ENCODE results near the gene IFT122. TPM values are rescaled to one million over a fixed set of nuclear protein-coding genes. Genes with fewer than 3 reads are reported as not detected.
A peak's percentile ranks its signal among the peaks of the same experiment; 100 is the strongest.

IFT122 gene
- total and polyA plus RNA-seq, 9 donors = 21.6 to 41.2 (median 28.7) TPM

DNA sequence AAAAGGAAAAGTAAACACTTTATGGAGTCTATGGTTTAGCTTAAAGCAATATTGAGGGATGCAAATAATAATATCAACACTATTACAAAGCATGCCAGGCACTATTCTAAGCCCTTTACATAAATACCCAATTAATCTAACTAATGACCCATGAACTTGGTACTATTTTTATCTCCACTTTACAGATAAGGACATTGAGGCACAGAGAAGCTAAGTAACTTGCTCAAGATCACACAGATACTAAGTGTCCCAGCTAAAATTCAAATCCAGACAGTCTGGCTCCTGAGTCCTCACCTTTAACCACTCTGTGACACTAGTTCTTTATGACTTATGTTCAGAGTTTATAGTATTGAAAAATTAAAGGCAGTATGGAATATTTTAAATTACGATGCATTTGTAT, 5.9 kb upstream of the IFT122 start:
- H3K27ac ChIP-seq (ENCODE audit: low read length) = no peak overlapping the region
- H3K9me3 ChIP-seq (replicated peaks; ENCODE audit: control insufficient read depth, low read depth, low read length) = no peaks in the 10 kb centered on the region
- H3K4me3 ChIP-seq (ENCODE audit: low read length) = no peak overlapping the region
- no peaks in the 10 kb centered on the region for H3K27me3 ChIP-seq (ENCODE audit: control insufficient read depth, insufficient read depth, low read length)
- DNase-seq = no peak
- WGBS (ENCODE audit: insufficient coverage) = no CpG with 5 or more reads among the region's 1 CpG
- peaks cover 4% of the 10 kb centered on the region for H3K4me1 ChIP-seq (ENCODE audit: control insufficient read depth, insufficient read depth, low read length)
- H3K36me3 ChIP-seq (ENCODE audit: control insufficient read depth, insufficient read depth, low read length) = peaks cover 38% of the 10 kb centered on the region

DNA sequence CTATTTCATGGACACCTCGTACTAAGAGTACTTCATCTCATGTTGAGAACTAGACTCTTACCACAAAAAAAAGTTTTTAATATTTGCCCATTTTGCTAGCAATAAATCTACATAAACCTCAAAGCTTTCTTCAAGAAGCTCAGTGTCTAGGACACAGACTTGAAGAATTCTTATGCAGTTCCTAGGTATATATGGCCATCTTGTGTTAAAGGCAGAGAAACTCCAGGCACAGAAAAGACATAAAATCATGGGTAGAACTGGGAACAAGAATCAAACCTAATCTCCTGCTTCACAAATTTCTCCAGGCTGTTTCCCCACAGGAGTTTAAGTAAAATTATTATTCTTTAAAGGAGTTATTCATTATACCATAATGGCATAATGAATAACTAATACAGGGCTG, 4.7 kb upstream of the IFT122 start:
- no peaks in the 10 kb centered on the region for H3K27me3 ChIP-seq (ENCODE audit: control insufficient read depth, insufficient read depth, low read length)
- 60% methylated on average over 1 of the region's 1 CpG for WGBS (ENCODE audit: insufficient coverage)
- peaks cover 4% of the 10 kb centered on the region for H3K4me1 ChIP-seq (ENCODE audit: control insufficient read depth, insufficient read depth, low read length)
- H3K27ac ChIP-seq (ENCODE audit: low read length) = no peak overlapping the region
- DNase-seq = no peak
- H3K4me3 ChIP-seq (ENCODE audit: low read length) = no peak overlapping the region
- no peaks in the 10 kb centered on the region for H3K9me3 ChIP-seq (replicated peaks; ENCODE audit: control insufficient read depth, low read depth, low read length)
- H3K36me3 ChIP-seq (ENCODE audit: control insufficient read depth, insufficient read depth, low read length) = peaks cover 31% of the 10 kb centered on the region

DNA sequence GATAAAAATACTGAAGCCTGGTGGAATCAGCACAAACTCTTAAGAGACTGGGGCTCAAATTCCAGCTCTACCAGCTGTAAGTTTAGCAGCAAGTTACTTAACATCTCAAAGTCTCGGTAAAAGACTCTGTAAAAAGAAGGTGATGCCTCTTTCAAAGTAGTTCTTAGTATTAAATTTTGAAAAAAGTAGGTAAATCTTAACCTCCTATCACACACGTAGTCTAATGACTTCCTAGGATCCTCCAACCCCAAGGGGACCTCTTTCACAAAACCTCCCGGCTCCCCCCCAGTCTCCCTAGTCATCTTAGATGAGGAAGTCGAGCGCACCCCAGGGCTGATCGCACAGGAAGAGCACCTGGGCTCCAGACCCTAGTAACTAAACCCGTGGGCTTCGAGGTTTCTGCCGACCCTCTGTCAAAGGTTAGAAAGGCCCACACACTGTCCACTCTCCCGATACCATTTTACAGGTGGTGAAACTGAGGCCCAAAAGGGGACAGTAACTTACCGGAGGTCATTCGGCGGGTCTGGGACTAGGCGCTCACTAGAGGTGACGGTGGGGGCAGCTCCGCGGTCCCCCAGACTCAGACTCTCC, 703 bp upstream of the IFT122 start:
- peak overlapping the region; percentile 92 for H3K27ac ChIP-seq (ENCODE audit: low read length)
- H3K9me3 ChIP-seq (replicated peaks; ENCODE audit: control insufficient read depth, low read depth, low read length) = no peaks in the 10 kb centered on the region
- no peaks in the 10 kb centered on the region for H3K27me3 ChIP-seq (ENCODE audit: control insufficient read depth, insufficient read depth, low read length)
- H3K4me1 ChIP-seq (ENCODE audit: control insufficient read depth, insufficient read depth, low read length) = peaks cover 24% of the 10 kb centered on the region
- peak overlapping the region; percentile 91 for H3K4me3 ChIP-seq (ENCODE audit: low read length)
- WGBS (ENCODE audit: insufficient coverage) = 0% methylated on average over 15 of the region's 17 CpGs
- peaks cover 13% of the 10 kb centered on the region for H3K36me3 ChIP-seq (ENCODE audit: control insufficient read depth, insufficient read depth, low read length)
- peak; percentile 54 for DNase-seq

DNA sequence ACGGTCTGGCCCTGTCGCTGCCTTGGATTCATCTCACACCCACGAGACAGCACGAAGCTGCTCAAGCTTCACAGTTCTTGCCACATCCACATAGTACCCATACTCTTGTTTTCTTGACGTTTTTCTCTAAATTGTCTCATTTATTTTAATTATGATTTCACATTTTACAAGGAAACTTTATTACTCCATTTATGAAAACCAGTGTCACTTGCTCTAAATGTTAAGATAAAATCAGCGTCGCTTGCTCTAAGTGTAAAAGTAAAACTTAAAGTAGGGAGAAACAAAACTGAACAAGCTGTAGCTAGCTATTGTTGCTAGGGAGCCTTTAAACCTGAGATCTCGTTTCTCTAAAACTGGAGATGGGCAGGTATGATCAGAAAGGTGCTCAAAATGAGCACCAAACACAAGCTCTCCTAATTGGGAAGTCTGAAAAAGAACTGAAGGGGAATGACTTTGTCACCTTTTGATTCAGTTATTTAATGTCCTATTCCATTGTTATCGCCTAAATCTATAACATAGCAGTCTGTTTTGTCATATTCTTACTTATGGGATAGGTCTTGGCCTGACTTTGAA, 680 bp downstream of the IFT122 start:
- peaks cover 24% of the 10 kb centered on the region for H3K4me1 ChIP-seq (ENCODE audit: control insufficient read depth, insufficient read depth, low read length)
- peaks cover 13% of the 10 kb centered on the region for H3K36me3 ChIP-seq (ENCODE audit: control insufficient read depth, insufficient read depth, low read length)
- peak overlapping the region; percentile 91 for H3K4me3 ChIP-seq (ENCODE audit: low read length)
- DNase-seq = no peak
- no peaks in the 10 kb centered on the region for H3K27me3 ChIP-seq (ENCODE audit: control insufficient read depth, insufficient read depth, low read length)
- H3K27ac ChIP-seq (ENCODE audit: low read length) = peak overlapping the region; percentile 92
- 0% methylated on average over 4 of the region's 9 CpGs for WGBS (ENCODE audit: insufficient coverage)
- no peaks in the 10 kb centered on the region for H3K9me3 ChIP-seq (replicated peaks; ENCODE audit: control insufficient read depth, low read depth, low read length)

DNA sequence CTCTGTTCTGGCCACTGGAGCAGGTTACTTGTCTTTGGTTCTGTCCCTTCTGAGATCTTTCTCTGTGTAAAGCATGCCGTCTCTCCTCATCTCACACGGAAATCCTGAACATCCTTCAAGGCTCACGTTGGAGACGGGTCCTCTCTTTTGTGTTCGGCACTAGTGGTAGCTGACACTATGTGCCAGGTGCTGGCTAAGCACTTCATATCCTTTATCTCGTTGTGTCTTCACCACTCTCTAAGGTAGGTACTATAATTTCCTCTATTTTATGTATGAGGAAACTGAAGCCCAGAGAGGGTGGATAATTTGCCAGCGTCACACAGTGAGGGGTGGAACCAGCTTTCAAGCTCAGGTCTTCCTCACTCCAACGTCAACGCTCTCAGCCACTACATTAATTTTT, 1.2 kb downstream of the IFT122 start:
- Histone ChIP-seq H3K27me3 (ENCODE audit: control insufficient read depth, insufficient read depth, low read length) (no peaks in the 10 kb centered on the region), H3K36me3 (ENCODE audit: control insufficient read depth, insufficient read depth, low read length) (peaks cover 10% of the 10 kb centered on the region), H3K4me3 (ENCODE audit: low read length) (no peak overlapping the region), H3K9me3 (replicated peaks; ENCODE audit: control insufficient read depth, low read depth, low read length) (no peaks in the 10 kb centered on the region), H3K27ac (ENCODE audit: low read length) (peak overlapping the region; percentile 92), H3K4me1 (ENCODE audit: control insufficient read depth, insufficient read depth, low read length) (peaks cover 24% of the 10 kb centered on the region)
- no peak for DNase-seq
- WGBS (ENCODE audit: insufficient coverage) = 29% methylated on average over 4 of the region's 9 CpGs

DNA sequence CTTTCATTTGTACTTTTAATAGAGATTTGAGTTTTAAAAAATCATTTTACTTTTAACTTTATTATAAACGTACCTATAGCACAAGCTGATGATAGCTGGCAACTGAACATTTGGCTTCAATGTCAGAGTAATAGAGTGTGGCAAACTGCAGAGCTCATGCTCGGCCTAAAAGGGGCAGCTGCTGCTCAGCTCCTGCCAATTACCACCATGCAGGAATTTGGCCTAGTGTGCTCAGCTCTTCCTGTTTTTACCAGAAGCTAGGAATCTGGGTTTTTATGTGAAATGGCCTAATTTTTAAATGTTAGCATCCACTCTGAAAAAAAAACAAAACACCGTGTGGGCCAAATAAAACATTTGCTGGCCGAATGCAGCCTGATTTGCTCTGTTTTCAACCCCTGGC, 1.8 kb downstream of the IFT122 start:
- H3K36me3 ChIP-seq (ENCODE audit: control insufficient read depth, insufficient read depth, low read length) = peaks cover 10% of the 10 kb centered on the region
- no peaks in the 10 kb centered on the region for H3K9me3 ChIP-seq (replicated peaks; ENCODE audit: control insufficient read depth, low read depth, low read length)
- no peaks in the 10 kb centered on the region for H3K27me3 ChIP-seq (ENCODE audit: control insufficient read depth, insufficient read depth, low read length)
- peak overlapping the region; percentile 92 for H3K27ac ChIP-seq (ENCODE audit: low read length)
- WGBS (ENCODE audit: insufficient coverage) = no CpG with 5 or more reads among the region's 4 CpGs
- peaks cover 24% of the 10 kb centered on the region for H3K4me1 ChIP-seq (ENCODE audit: control insufficient read depth, insufficient read depth, low read length)
- peak; percentile 87 for DNase-seq
- H3K4me3 ChIP-seq (ENCODE audit: low read length) = no peak overlapping the region

DNA sequence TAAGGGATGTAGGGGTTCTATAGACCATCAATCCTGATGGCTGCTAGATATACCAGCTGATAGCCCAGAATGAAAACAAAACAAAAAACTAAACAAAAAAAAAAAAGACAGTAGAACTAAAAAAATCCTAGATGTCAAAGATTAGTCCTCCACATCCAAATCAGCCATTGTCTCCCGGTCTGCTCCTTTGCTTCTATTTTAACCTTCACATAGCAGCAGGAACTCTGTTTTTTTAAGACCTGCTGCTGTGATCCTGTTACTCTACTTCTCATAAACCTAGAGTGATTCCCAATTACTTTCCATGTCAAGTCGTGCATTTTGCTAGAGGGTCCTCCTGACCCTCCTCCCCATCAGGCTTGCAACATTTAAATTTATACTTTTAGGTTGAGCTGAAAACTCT, 2.5 kb downstream of the IFT122 start:
- peaks cover 24% of the 10 kb centered on the region for H3K4me1 ChIP-seq (ENCODE audit: control insufficient read depth, insufficient read depth, low read length)
- DNase-seq = no peak
- 33% methylated on average over 1 of the region's 2 CpGs for WGBS (ENCODE audit: insufficient coverage)
- H3K27ac ChIP-seq (ENCODE audit: low read length) = peak overlapping the region; percentile 92
- no peak overlapping the region for H3K4me3 ChIP-seq (ENCODE audit: low read length)
- H3K9me3 ChIP-seq (replicated peaks; ENCODE audit: control insufficient read depth, low read depth, low read length) = no peaks in the 10 kb centered on the region
- peaks cover 7% of the 10 kb centered on the region for H3K36me3 ChIP-seq (ENCODE audit: control insufficient read depth, insufficient read depth, low read length)
- no peaks in the 10 kb centered on the region for H3K27me3 ChIP-seq (ENCODE audit: control insufficient read depth, insufficient read depth, low read length)

DNA sequence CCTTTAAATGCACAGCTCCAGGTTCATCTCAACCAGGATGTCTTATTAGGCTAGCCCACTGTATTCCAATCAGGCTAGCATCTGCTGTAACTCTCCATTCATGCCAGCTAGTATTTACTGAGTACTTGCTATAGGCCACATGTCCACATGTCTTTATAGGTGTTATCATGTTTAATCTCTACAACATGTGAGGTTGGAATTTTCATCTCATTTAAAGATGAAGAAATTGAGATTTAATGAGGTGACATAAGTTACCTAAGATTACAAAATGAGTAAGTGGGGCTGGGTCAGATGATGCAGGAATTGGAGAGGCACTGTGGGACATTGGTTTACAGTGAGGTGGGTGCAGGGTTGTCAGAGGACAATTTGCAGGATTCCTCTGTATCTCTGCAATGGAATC, 2.9 kb downstream of the IFT122 start:
- DNase-seq = no peak

DNA sequence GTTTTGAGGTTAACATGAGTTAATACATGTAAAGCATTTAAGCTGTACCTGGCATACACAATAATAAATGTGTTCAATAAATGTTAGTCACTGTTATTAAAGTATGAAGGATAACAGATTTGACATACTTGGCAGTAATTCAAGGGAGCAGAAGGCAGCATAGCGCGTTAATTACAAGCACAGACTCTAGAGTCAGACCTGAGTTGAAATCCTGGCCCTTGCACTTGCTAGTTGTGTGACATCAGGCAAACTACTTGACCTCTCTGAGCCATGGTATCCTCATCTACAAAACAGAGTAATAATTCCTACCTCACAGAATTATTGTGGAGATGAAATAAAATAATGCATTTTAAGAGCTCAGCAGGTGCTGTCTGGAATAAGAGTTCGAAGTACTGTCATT, 5.4 kb downstream of the IFT122 start:
- H3K27ac ChIP-seq (ENCODE audit: low read length) = no peak overlapping the region
- H3K4me3 ChIP-seq (ENCODE audit: low read length) = no peak overlapping the region
- H3K27me3 ChIP-seq (ENCODE audit: control insufficient read depth, insufficient read depth, low read length) = no peaks in the 10 kb centered on the region
- no CpG with 5 or more reads among the region's 3 CpGs for WGBS (ENCODE audit: insufficient coverage)
- no peak for DNase-seq
- H3K36me3 ChIP-seq (ENCODE audit: control insufficient read depth, insufficient read depth, low read length) = peaks cover 3% of the 10 kb centered on the region
- H3K9me3 ChIP-seq (replicated peaks; ENCODE audit: control insufficient read depth, low read depth, low read length) = no peaks in the 10 kb centered on the region
- peaks cover 20% of the 10 kb centered on the region for H3K4me1 ChIP-seq (ENCODE audit: control insufficient read depth, insufficient read depth, low read length)

More for the DNA sequence above, 2.9 kb downstream of the IFT122 start:
- no peaks in the 10 kb centered on the region for H3K27me3 ChIP-seq (ENCODE audit: control insufficient read depth, insufficient read depth, low read length)
- H3K9me3 ChIP-seq (replicated peaks; ENCODE audit: control insufficient read depth, low read depth, low read length) = no peaks in the 10 kb centered on the region
- H3K4me1 ChIP-seq (ENCODE audit: control insufficient read depth, insufficient read depth, low read length) = peaks cover 24% of the 10 kb centered on the region
- no peak overlapping the region for H3K4me3 ChIP-seq (ENCODE audit: low read length)
- H3K36me3 ChIP-seq (ENCODE audit: control insufficient read depth, insufficient read depth, low read length) = peaks cover 3% of the 10 kb centered on the region
- no peak overlapping the region for H3K27ac ChIP-seq (ENCODE audit: low read length)

DNA sequence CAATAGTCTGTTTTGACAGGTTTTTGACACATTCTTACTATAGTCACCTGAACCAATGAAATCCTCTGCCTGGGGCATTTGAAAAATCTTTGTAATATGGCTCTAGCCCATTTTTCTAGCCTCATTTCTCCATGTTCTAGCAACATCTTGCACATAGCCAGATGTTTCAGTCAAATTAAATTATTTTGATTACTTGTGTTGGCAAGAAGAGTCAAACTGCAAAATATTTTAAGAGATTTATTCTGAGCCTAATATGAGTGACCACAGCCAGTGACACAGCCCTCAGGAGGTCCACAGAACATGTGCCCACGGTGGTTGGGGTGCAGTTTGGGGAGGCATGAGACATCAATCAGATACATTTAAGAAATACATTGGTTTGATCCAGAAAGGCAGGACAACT, 6.9 kb downstream of the IFT122 start:
- Histone ChIP-seq H3K27me3 (ENCODE audit: control insufficient read depth, insufficient read depth, low read length) (no peaks in the 10 kb centered on the region), H3K9me3 (replicated peaks; ENCODE audit: control insufficient read depth, low read depth, low read length) (no peaks in the 10 kb centered on the region), H3K27ac (ENCODE audit: low read length) (no peak overlapping the region), H3K4me1 (ENCODE audit: control insufficient read depth, insufficient read depth, low read length) (peaks cover 9% of the 10 kb centered on the region), H3K36me3 (ENCODE audit: control insufficient read depth, insufficient read depth, low read length) (peaks cover 10% of the 10 kb centered on the region), H3K4me3 (ENCODE audit: low read length) (no peak overlapping the region)
- no peak for DNase-seq
- WGBS (ENCODE audit: insufficient coverage) = 43% methylated on average over 1 of the region's 1 CpG
